Measurements from ENCODE around the gene SRGAP1.

DNA sequence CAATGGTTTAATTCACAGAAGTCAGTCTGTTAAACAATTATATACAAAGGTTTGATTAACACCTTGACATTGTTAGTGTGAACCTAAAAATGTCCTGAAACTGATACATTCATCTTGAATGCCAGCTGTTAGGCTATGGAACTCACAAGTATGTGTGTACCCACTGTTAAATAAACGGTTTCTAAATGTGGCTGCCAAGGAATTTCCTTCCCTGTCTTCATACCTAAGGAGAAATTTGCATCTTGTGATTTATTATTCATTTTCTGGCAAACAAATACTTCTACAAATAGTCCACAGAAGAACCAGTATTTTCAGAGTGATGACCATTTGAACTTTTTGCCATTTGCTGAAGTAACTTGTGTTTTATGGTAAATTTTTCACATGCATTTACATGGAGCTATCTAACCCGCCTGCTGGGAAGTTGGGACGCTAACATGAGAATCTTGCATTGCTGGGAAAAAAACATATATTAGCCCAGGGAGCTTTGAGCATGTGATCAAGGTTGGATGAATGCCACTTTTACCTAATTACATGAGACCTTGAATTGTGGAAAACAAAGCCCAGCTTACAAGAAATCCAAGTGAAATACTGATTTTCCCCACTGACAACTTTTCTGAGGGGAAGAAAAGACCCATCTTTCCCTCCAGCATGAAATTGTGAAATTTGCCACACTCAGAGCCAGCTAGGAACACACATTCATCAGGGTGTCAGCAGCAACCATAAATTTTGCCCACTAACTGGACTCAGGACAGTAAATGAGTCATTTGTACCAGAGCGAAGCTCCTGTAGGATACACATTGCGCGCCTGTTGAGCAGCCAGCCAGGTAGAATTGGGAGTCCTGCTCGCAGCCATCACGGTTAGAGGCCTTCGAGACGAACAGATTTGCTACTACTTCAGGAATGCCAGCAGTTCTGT, 259.6 kb downstream of the SRGAP1 start:
- TF ChIP-seq, protein P1, sequence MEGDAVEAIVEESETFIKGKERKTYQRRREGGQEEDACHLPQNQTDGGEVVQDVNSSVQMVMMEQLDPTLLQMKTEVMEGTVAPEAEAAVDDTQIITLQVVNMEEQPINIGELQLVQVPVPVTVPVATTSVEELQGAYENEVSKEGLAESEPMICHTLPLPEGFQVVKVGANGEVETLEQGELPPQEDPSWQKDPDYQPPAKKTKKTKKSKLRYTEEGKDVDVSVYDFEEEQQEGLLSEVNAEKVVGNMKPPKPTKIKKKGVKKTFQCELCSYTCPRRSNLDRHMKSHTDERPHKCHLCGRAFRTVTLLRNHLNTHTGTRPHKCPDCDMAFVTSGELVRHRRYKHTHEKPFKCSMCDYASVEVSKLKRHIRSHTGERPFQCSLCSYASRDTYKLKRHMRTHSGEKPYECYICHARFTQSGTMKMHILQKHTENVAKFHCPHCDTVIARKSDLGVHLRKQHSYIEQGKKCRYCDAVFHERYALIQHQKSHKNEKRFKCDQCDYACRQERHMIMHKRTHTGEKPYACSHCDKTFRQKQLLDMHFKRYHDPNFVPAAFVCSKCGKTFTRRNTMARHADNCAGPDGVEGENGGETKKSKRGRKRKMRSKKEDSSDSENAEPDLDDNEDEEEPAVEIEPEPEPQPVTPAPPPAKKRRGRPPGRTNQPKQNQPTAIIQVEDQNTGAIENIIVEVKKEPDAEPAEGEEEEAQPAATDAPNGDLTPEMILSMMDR (IDR thresholded peaks at IDR 0.05) = no peak
- no peak for TF ChIP-seq POLR2A (IDR thresholded peaks at IDR 0.05)
